GM23338 (cell line): ENCODE results near the gene TP53. TPM values are rescaled to one million over a fixed set of nuclear protein-coding genes. Genes with fewer than 3 reads are reported as not detected.

ENCODE experiments used
- ATAC-seq: fragments of 200-7000 bp; cut with Tn5 transposase; 3 replicates; pipeline ENCODE4 v1.9.1; 2020
- DNase-seq: peaks from one replicate; pipeline ENCODE4 v3.0.0-alpha.2; 2015; ENCODE audit warnings: low spot score
- H2AFZ ChIP-seq: fragments of 200-600 bp; sonication (generic); 2 replicates; pipeline ENCODE4 v1.8.0; 2016; ENCODE audit warnings: antibody characterized with exemption, mild to moderate bottlenecking, moderate library complexity
- H3F3A ChIP-seq: fragments of 200-600 bp; sonication (generic); replicated peaks from 2 replicates; pipeline ENCODE4 v1.8.0; 2017; ENCODE audit warnings: antibody characterized with exemption, mixed run types, low read depth
- H3K27ac ChIP-seq: fragments of 200-600 bp; sonication (generic); 2 replicates; pipeline ENCODE4 v1.6.1; 2016; ENCODE audit warnings: low read depth
- H3K27me3 ChIP-seq: fragments of 200-600 bp; sonication (generic); 2 replicates; pipeline ENCODE4 v1.8.0; 2016; ENCODE audit warnings: mild to moderate bottlenecking, mixed run types, moderate library complexity; ENCODE audit not compliant: insufficient read depth
- H3K36me3 ChIP-seq: fragments of 200-600 bp; sonication (generic); 2 replicates; pipeline ENCODE4 v1.8.0; 2016; ENCODE audit warnings: mild to moderate bottlenecking; ENCODE audit not compliant: insufficient read depth
- H3K4me1 ChIP-seq: fragments of 200-600 bp; sonication (generic); 2 replicates; pipeline ENCODE4 v1.8.0; 2016; ENCODE audit warnings: mild to moderate bottlenecking, moderate library complexity; ENCODE audit not compliant: insufficient read depth
- H3K4me2 ChIP-seq: fragments of 200-600 bp; sonication (generic); 2 replicates; pipeline ENCODE4 v1.7.1; 2017; ENCODE audit warnings: mixed run types
- H3K4me3 ChIP-seq: fragments of 200-600 bp; sonication (generic); 2 replicates; pipeline ENCODE4 v1.6.1; 2016; ENCODE audit warnings: mixed run types
- H3K79me2 ChIP-seq: fragments of 200-600 bp; sonication (generic); replicated peaks from 2 replicates; pipeline ENCODE4 v1.8.0; 2017; ENCODE audit warnings: mild to moderate bottlenecking; ENCODE audit not compliant: insufficient read depth
- H3K9me2 ChIP-seq: fragments of 200-600 bp; sonication (generic); 2 replicates; pipeline ENCODE4 v1.8.0; 2017; ENCODE audit not compliant: insufficient read depth
- H4K20me1 ChIP-seq: fragments of 200-600 bp; sonication (generic); replicated peaks from 2 replicates; pipeline ENCODE4 v1.8.0; 2017; ENCODE audit warnings: mild to moderate bottlenecking; ENCODE audit not compliant: insufficient read depth
- H3K27ac Mint-ChIP-seq: 2 replicates; pipeline ENCODE4 v1.8.0; 2020; ENCODE audit warnings: inconsistent platforms, mild to moderate bottlenecking, moderate library complexity, mixed read lengths
- H3K27me3 Mint-ChIP-seq: 3 replicates; pipeline ENCODE4 v1.8.0; 2022; ENCODE audit warnings: low read depth, mild to moderate bottlenecking, moderate library complexity, mixed read lengths, inconsistent platforms; ENCODE audit not compliant: insufficient read depth, poor library complexity
- H3K36me3 Mint-ChIP-seq: 3 replicates; pipeline ENCODE4 v1.8.0; 2021; ENCODE audit warnings: low read depth, mild to moderate bottlenecking, inconsistent platforms, moderate library complexity, mixed read lengths
- H3K4me1 Mint-ChIP-seq: 3 replicates; pipeline ENCODE4 v1.8.0; 2020; ENCODE audit warnings: mild to moderate bottlenecking, inconsistent platforms, mixed read lengths
- H3K4me3 Mint-ChIP-seq: 3 replicates; pipeline ENCODE4 v1.8.0; 2021; ENCODE audit warnings: moderate library complexity, mild to moderate bottlenecking, inconsistent platforms, mixed read lengths
- H3K9me3 Mint-ChIP-seq: 3 replicates; pipeline ENCODE4 v1.8.0; 2020; ENCODE audit warnings: moderate library complexity, mild to moderate bottlenecking, inconsistent platforms, mixed read lengths
- CREB1 ChIP-seq: fragments of 250-450 bp; sonication (Bioruptor Pico); IDR thresholded peaks from 2 replicates; pipeline ENCODE4 v1.5.0; 2020; ENCODE audit warnings: low read depth, mild to moderate bottlenecking, moderate library complexity
- EZH2 ChIP-seq: fragments of 200-600 bp; sonication (generic); IDR thresholded peaks from one replicate; pipeline ENCODE4 v1.8.0; 2017; ENCODE audit warnings: antibody characterized with exemption, mild to moderate bottlenecking, low read depth; ENCODE audit not compliant: unreplicated experiment
- EZH2phosphoT487 ChIP-seq: fragments of 200-600 bp; sonication (generic); IDR thresholded peaks from one replicate; pipeline ENCODE4 v1.8.1; 2018; ENCODE audit warnings: antibody characterized with exemption; ENCODE audit not compliant: unreplicated experiment
- JUNB ChIP-seq: IDR thresholded peaks from one replicate; pipeline ENCODE4 v1.6.1; 2016; ENCODE audit warnings: antibody characterized with exemption; ENCODE audit not compliant: unreplicated experiment
- polyA plus RNA-seq: library from polyadenylated mRNA; unstranded; fragments of >200 nt; fragmentation: Nextera tagmentation; extraction: Ambion mirVana; gene quantifications from 2 replicates; pipeline ENCODE4 v1.2.1, GENCODE V29; 2016
- total RNA-seq: library from RNA; depleted of rRNA; stranded (reverse); fragments of >200 nt; shearing (Covaris generic); gene quantifications from 2 replicates; pipeline ENCODE4 v1.2.3, GENCODE V29; 2014
- TF ChIP-seq, protein P1 (sequence below): IDR thresholded peaks from one replicate; pipeline ENCODE4 v1.6.1; 2018; ENCODE audit warnings: antibody characterized with exemption; ENCODE audit not compliant: unreplicated experiment
- TF ChIP-seq, protein P2 (sequence below), 2 experiments: fragments of 200-600 bp in 1 of 2; sonication (generic) in 1 of 2; conservative IDR thresholded peaks; 2 replicates each; pipeline versions ENCODE4 v1.5.1 to v1.6.1; 2016 to 2017; ENCODE audit warnings: antibody characterized with exemption in 2 of 2, low read depth in 2 of 2, mild to moderate bottlenecking in 2 of 2, moderate library complexity in 1 of 2
- TF ChIP-seq, protein P3 (sequence below): fragments of 250-450 bp; sonication (Bioruptor Pico); IDR thresholded peaks from 2 replicates; pipeline ENCODE4 v1.5.0; 2020; ENCODE audit warnings: mild to moderate bottlenecking, moderate library complexity

The TP53 gene
- total and polyA plus RNA-seq, 2 experiments from 2014 or later: 119 to 154 TPM

DNA sequence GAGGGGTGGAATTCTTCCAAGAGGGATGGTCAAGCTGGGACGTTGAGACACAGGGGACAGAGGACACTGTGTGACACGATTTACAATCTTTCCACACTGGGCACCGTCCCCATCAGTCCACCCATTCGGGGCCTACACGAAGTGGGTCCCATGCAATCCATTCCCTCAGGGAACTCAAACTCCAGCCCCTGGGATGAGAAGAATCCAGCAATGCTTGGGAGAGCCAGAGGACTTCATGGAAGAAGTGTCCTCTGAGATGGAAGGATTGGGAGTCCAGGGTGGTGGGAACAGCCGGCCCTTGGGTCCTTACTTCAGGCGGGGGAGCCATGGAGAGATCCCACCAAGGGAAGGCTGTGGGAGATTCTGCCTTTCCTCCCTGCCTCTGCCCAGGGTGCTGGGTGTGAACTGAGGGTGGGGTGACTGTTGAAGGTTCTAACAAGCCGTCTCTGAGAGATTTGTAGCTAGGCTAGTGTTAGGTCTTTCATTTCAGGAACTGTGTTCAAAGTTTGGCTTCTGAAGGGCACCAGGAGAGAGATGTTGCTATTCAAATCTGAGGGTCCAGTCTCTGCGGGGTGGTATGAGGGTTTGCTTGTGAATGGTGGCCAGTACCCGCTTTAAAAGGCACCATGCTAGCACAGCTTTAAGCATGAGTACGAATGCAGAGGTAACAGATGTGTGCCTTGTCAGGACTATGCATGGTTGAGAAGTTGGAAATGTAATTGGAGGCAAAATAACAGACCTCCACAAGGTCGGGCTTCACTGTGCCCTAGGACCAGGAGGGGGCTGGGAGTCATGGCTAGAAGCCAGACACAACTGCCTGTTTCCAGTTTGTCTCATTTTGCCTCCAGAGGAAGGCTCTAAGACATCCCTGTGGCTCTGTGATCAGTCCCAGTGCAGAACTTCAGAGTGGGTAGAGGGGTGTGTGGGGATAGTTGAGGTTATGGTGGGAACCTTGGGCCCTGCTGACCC, 34.6 kb downstream of the TP53 start (continued):
- TF ChIP-seq, protein P1, sequence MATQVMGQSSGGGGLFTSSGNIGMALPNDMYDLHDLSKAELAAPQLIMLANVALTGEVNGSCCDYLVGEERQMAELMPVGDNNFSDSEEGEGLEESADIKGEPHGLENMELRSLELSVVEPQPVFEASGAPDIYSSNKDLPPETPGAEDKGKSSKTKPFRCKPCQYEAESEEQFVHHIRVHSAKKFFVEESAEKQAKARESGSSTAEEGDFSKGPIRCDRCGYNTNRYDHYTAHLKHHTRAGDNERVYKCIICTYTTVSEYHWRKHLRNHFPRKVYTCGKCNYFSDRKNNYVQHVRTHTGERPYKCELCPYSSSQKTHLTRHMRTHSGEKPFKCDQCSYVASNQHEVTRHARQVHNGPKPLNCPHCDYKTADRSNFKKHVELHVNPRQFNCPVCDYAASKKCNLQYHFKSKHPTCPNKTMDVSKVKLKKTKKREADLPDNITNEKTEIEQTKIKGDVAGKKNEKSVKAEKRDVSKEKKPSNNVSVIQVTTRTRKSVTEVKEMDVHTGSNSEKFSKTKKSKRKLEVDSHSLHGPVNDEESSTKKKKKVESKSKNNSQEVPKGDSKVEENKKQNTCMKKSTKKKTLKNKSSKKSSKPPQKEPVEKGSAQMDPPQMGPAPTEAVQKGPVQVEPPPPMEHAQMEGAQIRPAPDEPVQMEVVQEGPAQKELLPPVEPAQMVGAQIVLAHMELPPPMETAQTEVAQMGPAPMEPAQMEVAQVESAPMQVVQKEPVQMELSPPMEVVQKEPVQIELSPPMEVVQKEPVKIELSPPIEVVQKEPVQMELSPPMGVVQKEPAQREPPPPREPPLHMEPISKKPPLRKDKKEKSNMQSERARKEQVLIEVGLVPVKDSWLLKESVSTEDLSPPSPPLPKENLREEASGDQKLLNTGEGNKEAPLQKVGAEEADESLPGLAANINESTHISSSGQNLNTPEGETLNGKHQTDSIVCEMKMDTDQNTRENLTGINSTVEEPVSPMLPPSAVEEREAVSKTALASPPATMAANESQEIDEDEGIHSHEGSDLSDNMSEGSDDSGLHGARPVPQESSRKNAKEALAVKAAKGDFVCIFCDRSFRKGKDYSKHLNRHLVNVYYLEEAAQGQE: no peak
- TF ChIP-seq JUNB (no peak), CREB1 (CRISPR knock-in tag) (no peak), EZH2 (no peak)
- TF ChIP-seq, protein P2, sequence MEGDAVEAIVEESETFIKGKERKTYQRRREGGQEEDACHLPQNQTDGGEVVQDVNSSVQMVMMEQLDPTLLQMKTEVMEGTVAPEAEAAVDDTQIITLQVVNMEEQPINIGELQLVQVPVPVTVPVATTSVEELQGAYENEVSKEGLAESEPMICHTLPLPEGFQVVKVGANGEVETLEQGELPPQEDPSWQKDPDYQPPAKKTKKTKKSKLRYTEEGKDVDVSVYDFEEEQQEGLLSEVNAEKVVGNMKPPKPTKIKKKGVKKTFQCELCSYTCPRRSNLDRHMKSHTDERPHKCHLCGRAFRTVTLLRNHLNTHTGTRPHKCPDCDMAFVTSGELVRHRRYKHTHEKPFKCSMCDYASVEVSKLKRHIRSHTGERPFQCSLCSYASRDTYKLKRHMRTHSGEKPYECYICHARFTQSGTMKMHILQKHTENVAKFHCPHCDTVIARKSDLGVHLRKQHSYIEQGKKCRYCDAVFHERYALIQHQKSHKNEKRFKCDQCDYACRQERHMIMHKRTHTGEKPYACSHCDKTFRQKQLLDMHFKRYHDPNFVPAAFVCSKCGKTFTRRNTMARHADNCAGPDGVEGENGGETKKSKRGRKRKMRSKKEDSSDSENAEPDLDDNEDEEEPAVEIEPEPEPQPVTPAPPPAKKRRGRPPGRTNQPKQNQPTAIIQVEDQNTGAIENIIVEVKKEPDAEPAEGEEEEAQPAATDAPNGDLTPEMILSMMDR (conservative IDR thresholded peaks at IDR 0.05; ENCODE audit: low read depth in 2 of 2): no peak

DNA sequence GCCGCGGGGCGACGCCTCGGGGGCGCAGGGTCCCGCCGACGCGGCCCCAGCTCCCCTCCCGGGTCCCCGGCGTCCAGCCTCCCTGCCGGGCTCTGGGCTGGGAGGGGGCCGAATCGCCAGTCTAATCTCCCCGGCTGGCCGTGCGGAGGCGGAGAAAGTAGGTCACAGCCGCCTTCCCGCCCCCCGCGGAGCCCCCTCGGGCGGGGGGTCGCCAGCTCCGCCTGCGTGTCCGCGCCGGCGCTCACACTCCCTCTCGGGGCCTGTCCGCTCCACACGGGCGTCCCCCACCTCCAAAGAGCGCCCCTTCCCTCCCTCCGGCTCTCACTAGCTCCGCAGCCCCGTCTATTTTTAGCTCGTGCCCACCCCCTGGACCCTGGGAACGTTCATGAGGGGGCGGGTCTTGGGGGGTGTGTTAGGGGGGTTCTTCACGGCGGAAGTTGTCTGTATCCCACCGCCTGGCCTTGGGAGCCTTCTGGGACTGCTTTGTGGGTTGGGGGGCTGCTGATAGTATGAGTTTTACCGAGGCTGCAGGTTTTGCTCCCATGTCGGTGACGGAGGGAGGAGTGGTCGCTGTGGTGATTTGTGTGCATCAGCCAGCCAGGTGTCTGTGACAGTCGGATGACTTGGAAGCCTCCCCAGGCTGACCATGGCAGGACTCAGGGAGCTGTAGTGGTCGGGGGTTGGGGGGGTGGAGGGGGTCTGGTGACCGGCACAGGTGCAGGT, 35.5 kb downstream of the TP53 start:
- H3K27me3 ChIP-seq: peaks cover 31% of the 10 kb centered on the region
- H3K27me3 Mint-ChIP-seq: peaks cover 37% of the 10 kb centered on the region
- ATAC-seq (peak; percentile 21), DNase-seq (peak; percentile 57)
- H3K27ac Mint-ChIP-seq: no peak overlapping the region
- no peak overlapping the region for H3K27ac ChIP-seq
- no peaks in the 10 kb centered on the region for H3K36me3 ChIP-seq
- TF ChIP-seq EZH2: no peak
- TF ChIP-seq, protein P3, sequence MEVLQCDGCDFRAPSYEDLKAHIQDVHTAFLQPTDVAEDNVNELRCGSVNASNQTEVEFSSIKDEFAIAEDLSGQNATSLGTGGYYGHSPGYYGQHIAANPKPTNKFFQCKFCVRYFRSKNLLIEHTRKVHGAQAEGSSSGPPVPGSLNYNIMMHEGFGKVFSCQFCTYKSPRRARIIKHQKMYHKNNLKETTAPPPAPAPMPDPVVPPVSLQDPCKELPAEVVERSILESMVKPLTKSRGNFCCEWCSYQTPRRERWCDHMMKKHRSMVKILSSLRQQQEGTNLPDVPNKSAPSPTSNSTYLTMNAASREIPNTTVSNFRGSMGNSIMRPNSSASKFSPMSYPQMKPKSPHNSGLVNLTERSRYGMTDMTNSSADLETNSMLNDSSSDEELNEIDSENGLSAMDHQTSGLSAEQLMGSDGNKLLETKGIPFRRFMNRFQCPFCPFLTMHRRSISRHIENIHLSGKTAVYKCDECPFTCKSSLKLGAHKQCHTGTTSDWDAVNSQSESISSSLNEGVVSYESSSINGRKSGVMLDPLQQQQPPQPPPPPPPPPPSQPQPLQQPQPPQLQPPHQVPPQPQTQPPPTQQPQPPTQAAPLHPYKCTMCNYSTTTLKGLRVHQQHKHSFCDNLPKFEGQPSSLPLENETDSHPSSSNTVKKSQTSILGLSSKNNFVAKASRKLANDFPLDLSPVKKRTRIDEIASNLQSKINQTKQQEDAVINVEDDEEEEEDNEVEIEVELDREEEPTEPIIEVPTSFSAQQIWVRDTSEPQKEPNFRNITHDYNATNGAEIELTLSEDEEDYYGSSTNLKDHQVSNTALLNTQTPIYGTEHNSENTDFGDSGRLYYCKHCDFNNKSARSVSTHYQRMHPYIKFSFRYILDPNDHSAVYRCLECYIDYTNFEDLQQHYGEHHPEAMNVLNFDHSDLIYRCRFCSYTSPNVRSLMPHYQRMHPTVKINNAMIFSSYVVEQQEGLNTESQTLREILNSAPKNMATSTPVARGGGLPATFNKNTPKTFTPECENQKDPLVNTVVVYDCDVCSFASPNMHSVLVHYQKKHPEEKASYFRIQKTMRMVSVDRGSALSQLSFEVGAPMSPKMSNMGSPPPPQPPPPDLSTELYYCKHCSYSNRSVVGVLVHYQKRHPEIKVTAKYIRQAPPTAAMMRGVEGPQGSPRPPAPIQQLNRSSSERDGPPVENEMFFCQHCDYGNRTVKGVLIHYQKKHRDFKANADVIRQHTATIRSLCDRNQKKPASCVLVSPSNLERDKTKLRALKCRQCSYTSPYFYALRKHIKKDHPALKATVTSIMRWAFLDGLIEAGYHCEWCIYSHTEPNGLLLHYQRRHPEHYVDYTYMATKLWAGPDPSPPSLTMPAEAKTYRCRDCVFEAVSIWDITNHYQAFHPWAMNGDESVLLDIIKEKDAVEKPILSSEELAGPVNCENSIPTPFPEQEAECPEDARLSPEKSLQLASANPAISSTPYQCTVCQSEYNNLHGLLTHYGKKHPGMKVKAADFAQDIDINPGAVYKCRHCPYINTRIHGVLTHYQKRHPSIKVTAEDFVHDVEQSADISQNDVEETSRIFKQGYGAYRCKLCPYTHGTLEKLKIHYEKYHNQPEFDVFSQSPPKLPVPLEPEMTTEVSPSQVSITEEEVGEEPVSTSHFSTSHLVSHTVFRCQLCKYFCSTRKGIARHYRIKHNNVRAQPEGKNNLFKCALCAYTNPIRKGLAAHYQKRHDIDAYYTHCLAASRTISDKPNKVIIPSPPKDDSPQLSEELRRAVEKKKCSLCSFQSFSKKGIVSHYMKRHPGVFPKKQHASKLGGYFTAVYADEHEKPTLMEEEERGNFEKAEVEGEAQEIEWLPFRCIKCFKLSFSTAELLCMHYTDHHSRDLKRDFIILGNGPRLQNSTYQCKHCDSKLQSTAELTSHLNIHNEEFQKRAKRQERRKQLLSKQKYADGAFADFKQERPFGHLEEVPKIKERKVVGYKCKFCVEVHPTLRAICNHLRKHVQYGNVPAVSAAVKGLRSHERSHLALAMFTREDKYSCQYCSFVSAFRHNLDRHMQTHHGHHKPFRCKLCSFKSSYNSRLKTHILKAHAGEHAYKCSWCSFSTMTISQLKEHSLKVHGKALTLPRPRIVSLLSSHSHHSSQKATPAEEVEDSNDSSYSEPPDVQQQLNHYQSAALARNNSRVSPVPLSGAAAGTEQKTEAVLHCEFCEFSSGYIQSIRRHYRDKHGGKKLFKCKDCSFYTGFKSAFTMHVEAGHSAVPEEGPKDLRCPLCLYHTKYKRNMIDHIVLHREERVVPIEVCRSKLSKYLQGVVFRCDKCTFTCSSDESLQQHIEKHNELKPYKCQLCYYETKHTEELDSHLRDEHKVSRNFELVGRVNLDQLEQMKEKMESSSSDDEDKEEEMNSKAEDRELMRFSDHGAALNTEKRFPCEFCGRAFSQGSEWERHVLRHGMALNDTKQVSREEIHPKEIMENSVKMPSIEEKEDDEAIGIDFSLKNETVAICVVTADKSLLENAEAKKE (CRISPR knock-in tag): no peak
- TF ChIP-seq EZH2phosphoT487: no peak
- peaks cover 20% of the 10 kb centered on the region for H3K4me1 ChIP-seq
- peak overlapping the region; percentile 90 for H3K4me3 ChIP-seq
- no peaks in the 10 kb centered on the region; the same call in 1 of the 2 replicates for H3K9me2 ChIP-seq
- peak overlapping the region; percentile 99 for H3K4me2 ChIP-seq
- peaks cover 35% of the 10 kb centered on the region for H3K4me1 Mint-ChIP-seq
- peak overlapping the region; percentile 86; the same call in 1 of the 2 replicates for H2AFZ ChIP-seq
- H3K79me2 ChIP-seq: no peaks in the 10 kb centered on the region
- H4K20me1 ChIP-seq: no peaks in the 10 kb centered on the region
- H3F3A ChIP-seq: peaks cover 9% of the 10 kb centered on the region
- no peaks in the 10 kb centered on the region; the same call in 2 of the 3 replicates for H3K9me3 Mint-ChIP-seq
- peaks cover 30% of the 10 kb centered on the region for H3K36me3 Mint-ChIP-seq
- H3K4me3 Mint-ChIP-seq: peak overlapping the region; percentile 84
